Activated naive CD8-positive, alpha-beta T cell treated with anti-CD3 and anti-CD28 coated beads, Interleukin-2, amount 10 ng/mL, durations not matched to agents 7 days and 5 days (primary cell): ENCODE results near the gene PTH2R. TPM values are rescaled to one million over a fixed set of nuclear protein-coding genes. Genes with fewer than 3 reads are reported as not detected.
"Not testable (repeated sequence)": the region's sequence is repeated elsewhere in the genome, so short reads cannot be mapped to it uniquely, and the experiment has no call there.

Source experiments
- ATAC-seq: fragments of 150-1000 bp; cut with Tn5 transposase; one replicate; pipeline ENCODE4 v1.10.0; 2021; ENCODE audit warnings: low read depth, moderate library complexity
- POLR2A ChIA-PET: fragments of 350-600 bp; sonication (Branson Sonifier 250); formaldehyde crosslinking; loops from one replicate; lab custom pipeline; 2021; ENCODE audit warnings: antibody characterized with exemption; lab: Charles Lee
- DNase-seq: peaks from one replicate; pipeline ENCODE4 v3.0.0; 2021
- H3K27ac Mint-ChIP-seq: one replicate; pipeline ENCODE4 v1.8.0; 2022; ENCODE audit warnings: mild to moderate bottlenecking, mixed read lengths
- H3K27me3 Mint-ChIP-seq: one replicate; pipeline ENCODE4 v1.8.0; 2022; ENCODE audit warnings: mild to moderate bottlenecking, moderate library complexity, mixed read lengths
- H3K36me3 Mint-ChIP-seq: one replicate; pipeline ENCODE4 v1.8.0; 2021; ENCODE audit warnings: mild to moderate bottlenecking, mixed read lengths
- H3K4me1 Mint-ChIP-seq: one replicate; pipeline ENCODE4 v1.8.0; 2021; ENCODE audit warnings: mixed read lengths
- H3K4me3 Mint-ChIP-seq: one replicate; pipeline ENCODE4 v1.8.0; 2022; ENCODE audit warnings: mild to moderate bottlenecking, moderate library complexity, mixed read lengths
- H3K9me3 Mint-ChIP-seq: one replicate; pipeline ENCODE4 v1.8.0; 2021; ENCODE audit warnings: mixed read lengths
- total RNA-seq, 2 experiments: library from RNA; stranded (reverse); gene quantifications; one replicate each; pipeline ENCODE4 v1.2.3, GENCODE V29; 2021

The PTH2R gene
- total RNA-seq, 2 experiments from 2014 or later = 0.11 to 0.22 TPM

- POLR2A ChIA-PET, DNase-seq, H3K4me3 Mint-ChIP-seq, H3K36me3 Mint-ChIP-seq, H3K4me1 Mint-ChIP-seq, H3K27ac Mint-ChIP-seq, H3K9me3 Mint-ChIP-seq, ATAC-seq, H3K27me3 Mint-ChIP-seq: not testable (repeated sequence)
Observed at GRCh38 chr2:208481945-208482344, 75.4 kb downstream of the PTH2R start.

GRCh38 chr2:208482453-208483015 is 75.9 kb downstream of the PTH2R start:
- H3K36me3 Mint-ChIP-seq, H3K27ac Mint-ChIP-seq, H3K4me1 Mint-ChIP-seq, ATAC-seq, H3K4me3 Mint-ChIP-seq, H3K27me3 Mint-ChIP-seq, H3K9me3 Mint-ChIP-seq, POLR2A ChIA-PET, DNase-seq: not testable (repeated sequence)

- H3K9me3 Mint-ChIP-seq = peaks cover 1% of the 10 kb centered on the region
- no peak for DNase-seq
- POLR2A ChIA-PET = no interaction called here
- no peak for ATAC-seq
- no peak overlapping the region for H3K27ac Mint-ChIP-seq
- H3K4me1 Mint-ChIP-seq = no peaks in the 10 kb centered on the region
- no peak overlapping the region for H3K4me3 Mint-ChIP-seq
- no peaks in the 10 kb centered on the region for H3K36me3 Mint-ChIP-seq
- no peaks in the 10 kb centered on the region for H3K27me3 Mint-ChIP-seq
Observed at GRCh38 chr2:208485390-208485789, 78.8 kb downstream of the PTH2R start.

- POLR2A ChIA-PET = no interaction called here
- Mint-ChIP-seq H3K27me3 (no peaks in the 10 kb centered on the region), H3K4me3 (no peak overlapping the region), H3K36me3 (no peaks in the 10 kb centered on the region), H3K4me1 (no peaks in the 10 kb centered on the region), H3K9me3 (no peaks in the 10 kb centered on the region), H3K27ac (no peak overlapping the region)
- DNase-seq (no peak), ATAC-seq (no peak)
Observed at GRCh38 chr2:208488686-208489564, 82.3 kb downstream of the PTH2R start.

GRCh38 chr2:208489687-208490086 is 83.1 kb downstream of the PTH2R start:
- ATAC-seq (no peak), DNase-seq (no peak)
- POLR2A ChIA-PET = no interaction called here
- Mint-ChIP-seq H3K4me1 (no peaks in the 10 kb centered on the region), H3K9me3 (no peaks in the 10 kb centered on the region), H3K27me3 (no peaks in the 10 kb centered on the region), H3K4me3 (no peak overlapping the region), H3K36me3 (no peaks in the 10 kb centered on the region), H3K27ac (no peak overlapping the region)

GRCh38 chr2:208490492-208490891 is 83.9 kb downstream of the PTH2R start:
- no peak overlapping the region for H3K27ac Mint-ChIP-seq
- H3K4me3 Mint-ChIP-seq = no peak overlapping the region
- POLR2A ChIA-PET = no interaction called here
- ATAC-seq = no peak
- DNase-seq = no peak
- no peaks in the 10 kb centered on the region for H3K27me3 Mint-ChIP-seq
- no peaks in the 10 kb centered on the region for H3K4me1 Mint-ChIP-seq
- H3K36me3 Mint-ChIP-seq = no peaks in the 10 kb centered on the region
- no peaks in the 10 kb centered on the region for H3K9me3 Mint-ChIP-seq

GRCh38 chr2:208491641-208492040 is 85.0 kb downstream of the PTH2R start:
- DNase-seq (no peak), ATAC-seq (no peak)
- Mint-ChIP-seq H3K36me3 (no peaks in the 10 kb centered on the region), H3K4me3 (no peak overlapping the region), H3K27ac (no peak overlapping the region), H3K9me3 (no peaks in the 10 kb centered on the region), H3K4me1 (no peaks in the 10 kb centered on the region), H3K27me3 (no peaks in the 10 kb centered on the region)
- POLR2A ChIA-PET = no interaction called here

- ATAC-seq (no peak), DNase-seq (no peak)
- H3K36me3 Mint-ChIP-seq = no peaks in the 10 kb centered on the region
- no peak overlapping the region for H3K27ac Mint-ChIP-seq
- POLR2A ChIA-PET = no interaction called here
- H3K4me3 Mint-ChIP-seq = no peak overlapping the region
- no peaks in the 10 kb centered on the region for H3K9me3 Mint-ChIP-seq
- no peaks in the 10 kb centered on the region for H3K27me3 Mint-ChIP-seq
- no peaks in the 10 kb centered on the region for H3K4me1 Mint-ChIP-seq
Observed at GRCh38 chr2:208492069-208492468, 85.5 kb downstream of the PTH2R start.

- Mint-ChIP-seq H3K9me3 (no peaks in the 10 kb centered on the region), H3K36me3 (no peaks in the 10 kb centered on the region)
Observed at GRCh38 chr2:208493186-208493585, 86.6 kb downstream of the PTH2R start.

GRCh38 chr2:208496129-208496528 is 89.5 kb downstream of the PTH2R start:
- H3K27ac Mint-ChIP-seq = no peak overlapping the region
- ATAC-seq (no peak), DNase-seq (no peak)
- no peaks in the 10 kb centered on the region for H3K4me1 Mint-ChIP-seq
- H3K36me3 Mint-ChIP-seq = no peaks in the 10 kb centered on the region
- no peaks in the 10 kb centered on the region for H3K27me3 Mint-ChIP-seq
- POLR2A ChIA-PET = no interaction called here
- H3K4me3 Mint-ChIP-seq = no peak overlapping the region
- H3K9me3 Mint-ChIP-seq = no peaks in the 10 kb centered on the region

More at GRCh38 chr2:208493186-208493585, 86.6 kb downstream of the PTH2R start:
- POLR2A ChIA-PET = no interaction called here
- Mint-ChIP-seq H3K4me1 (no peaks in the 10 kb centered on the region), H3K4me3 (no peak overlapping the region), H3K27ac (no peak overlapping the region), H3K27me3 (no peaks in the 10 kb centered on the region)
- DNase-seq (no peak), ATAC-seq (no peak)

GRCh38 chr2:208501206-208501605 is 94.6 kb downstream of the PTH2R start:
- H3K4me3 Mint-ChIP-seq = no peak overlapping the region
- H3K9me3 Mint-ChIP-seq = peaks cover 1% of the 10 kb centered on the region
- ATAC-seq (no peak), DNase-seq (no peak)
- H3K4me1 Mint-ChIP-seq = no peaks in the 10 kb centered on the region
- H3K36me3 Mint-ChIP-seq = no peaks in the 10 kb centered on the region
- H3K27ac Mint-ChIP-seq = no peak overlapping the region
- POLR2A ChIA-PET = no interaction called here
- H3K27me3 Mint-ChIP-seq = no peaks in the 10 kb centered on the region

- H3K36me3 Mint-ChIP-seq = no peaks in the 10 kb centered on the region
- DNase-seq (no peak), ATAC-seq (no peak)
- peaks cover 2% of the 10 kb centered on the region for H3K9me3 Mint-ChIP-seq
- no peak overlapping the region for H3K4me3 Mint-ChIP-seq
- POLR2A ChIA-PET = no interaction called here
- H3K27me3 Mint-ChIP-seq = no peaks in the 10 kb centered on the region
- no peak overlapping the region for H3K27ac Mint-ChIP-seq
- H3K4me1 Mint-ChIP-seq = no peaks in the 10 kb centered on the region
Observed at GRCh38 chr2:208502288-208502687, 95.7 kb downstream of the PTH2R start.

GRCh38 chr2:208505365-208505764 is 98.8 kb downstream of the PTH2R start:
- H3K4me3 Mint-ChIP-seq, H3K36me3 Mint-ChIP-seq, ATAC-seq, POLR2A ChIA-PET, H3K27ac Mint-ChIP-seq, H3K9me3 Mint-ChIP-seq, H3K27me3 Mint-ChIP-seq, H3K4me1 Mint-ChIP-seq, DNase-seq: not testable (repeated sequence)

GRCh38 chr2:208509586-208509985 is 103.0 kb downstream of the PTH2R start:
- no peak overlapping the region for H3K27ac Mint-ChIP-seq
- H3K4me3 Mint-ChIP-seq = no peak overlapping the region
- POLR2A ChIA-PET = no interaction called here
- H3K36me3 Mint-ChIP-seq = no peaks in the 10 kb centered on the region
- DNase-seq (no peak), ATAC-seq (no peak)
- peaks cover 4% of the 10 kb centered on the region for H3K9me3 Mint-ChIP-seq
- no peaks in the 10 kb centered on the region for H3K4me1 Mint-ChIP-seq
- peaks cover 2% of the 10 kb centered on the region for H3K27me3 Mint-ChIP-seq
